ENCODE results near the gene PREP.

- TF ChIP-seq CTCF (IDR thresholded peaks at IDR 0.05) (no peak), POLR2A (IDR thresholded peaks at IDR 0.05) (no peak)
Observed at GRCh38 chr6:105305521-105305920, 97.4 kb downstream of the PREP start.

Measured in ovary (tissue), 3 donors.